Measurements from ENCODE around the gene RABGAP1L.

DNA sequence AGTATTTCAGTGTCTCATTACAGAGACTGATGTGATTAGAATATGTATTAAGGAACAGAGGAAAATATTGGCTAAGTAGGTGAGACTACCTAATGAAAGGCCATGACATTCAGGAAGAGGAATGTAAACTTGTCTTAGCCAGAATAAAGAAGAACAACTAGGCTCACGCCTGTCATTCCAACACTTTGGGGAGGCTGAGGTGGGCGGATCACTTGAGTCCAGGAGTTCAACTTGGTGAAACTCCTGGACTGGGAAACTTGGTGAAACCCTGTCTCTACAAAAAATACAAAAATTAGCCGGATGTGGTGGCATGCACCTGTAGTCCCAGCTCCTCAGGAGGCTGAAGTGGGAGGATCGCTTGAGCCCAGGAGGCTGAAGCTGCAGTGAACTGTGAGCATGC, 825.6 kb downstream of the RABGAP1L start:
- TF ChIP-seq, protein P1, sequence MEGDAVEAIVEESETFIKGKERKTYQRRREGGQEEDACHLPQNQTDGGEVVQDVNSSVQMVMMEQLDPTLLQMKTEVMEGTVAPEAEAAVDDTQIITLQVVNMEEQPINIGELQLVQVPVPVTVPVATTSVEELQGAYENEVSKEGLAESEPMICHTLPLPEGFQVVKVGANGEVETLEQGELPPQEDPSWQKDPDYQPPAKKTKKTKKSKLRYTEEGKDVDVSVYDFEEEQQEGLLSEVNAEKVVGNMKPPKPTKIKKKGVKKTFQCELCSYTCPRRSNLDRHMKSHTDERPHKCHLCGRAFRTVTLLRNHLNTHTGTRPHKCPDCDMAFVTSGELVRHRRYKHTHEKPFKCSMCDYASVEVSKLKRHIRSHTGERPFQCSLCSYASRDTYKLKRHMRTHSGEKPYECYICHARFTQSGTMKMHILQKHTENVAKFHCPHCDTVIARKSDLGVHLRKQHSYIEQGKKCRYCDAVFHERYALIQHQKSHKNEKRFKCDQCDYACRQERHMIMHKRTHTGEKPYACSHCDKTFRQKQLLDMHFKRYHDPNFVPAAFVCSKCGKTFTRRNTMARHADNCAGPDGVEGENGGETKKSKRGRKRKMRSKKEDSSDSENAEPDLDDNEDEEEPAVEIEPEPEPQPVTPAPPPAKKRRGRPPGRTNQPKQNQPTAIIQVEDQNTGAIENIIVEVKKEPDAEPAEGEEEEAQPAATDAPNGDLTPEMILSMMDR (IDR thresholded peaks at IDR 0.05) = no peak
- no peak for TF ChIP-seq POLR2A (IDR thresholded peaks at IDR 0.05)

Data from lower leg skin (tissue), 3 donors.